WTC11 (cell line): ENCODE results near the gene TUNAR. TPM values are rescaled to one million over a fixed set of nuclear protein-coding genes. Genes with fewer than 3 reads are reported as not detected.

Experiments used
- ATAC-seq: fragments of 200-7000 bp; cut with Tn5 transposase; 2 replicates; pipeline ENCODE4 v1.10.0; 2021; ENCODE audit warnings: mild to moderate bottlenecking, moderate library complexity
- CTCF ChIA-PET: fragments of 300-600 bp; sonication (Branson Sonifier 250); formaldehyde crosslinking; loops from one replicate; lab custom pipeline; 2021; ENCODE audit warnings: antibody characterized with exemption; lab: Charles Lee
- POLR2A ChIA-PET: fragments of 350-600 bp; sonication (Branson Sonifier 250); formaldehyde crosslinking; loops from one replicate; lab custom pipeline; 2021; ENCODE audit warnings: antibody characterized with exemption; lab: Charles Lee
- DNase-seq: peaks from one replicate; pipeline ENCODE4 v3.0.0; 2021; ENCODE audit warnings: low spot score
- H3K27ac Mint-ChIP-seq: 2 replicates; pipeline ENCODE4 v1.8.0; 2021; ENCODE audit warnings: mixed read lengths
- H3K27me3 Mint-ChIP-seq: 2 replicates; pipeline ENCODE4 v1.8.0; 2021; ENCODE audit warnings: low read depth, mild to moderate bottlenecking, moderate library complexity, mixed read lengths
- H3K36me3 Mint-ChIP-seq: 2 replicates; pipeline ENCODE4 v1.8.0; 2021; ENCODE audit warnings: mixed read lengths
- H3K4me1 Mint-ChIP-seq: 2 replicates; pipeline ENCODE4 v1.8.0; 2022; ENCODE audit warnings: mixed read lengths
- H3K4me3 Mint-ChIP-seq: 2 replicates; pipeline ENCODE4 v1.8.0; 2021; ENCODE audit warnings: mild to moderate bottlenecking, moderate library complexity, mixed read lengths
- H3K9me3 Mint-ChIP-seq: 2 replicates; pipeline ENCODE4 v1.8.0; 2021; ENCODE audit warnings: mixed read lengths
- ATF3 ChIP-seq: sonication (generic); formaldehyde crosslinking; conservative IDR thresholded peaks from 2 replicates; pipeline ENCODE4 v1.8.1; 2022; ENCODE audit warnings: mild to moderate bottlenecking, missing genetic modification reagents
- ATF6 ChIP-seq: sonication (generic); formaldehyde crosslinking; IDR thresholded peaks from 2 replicates; pipeline ENCODE4 v1.8.1; 2023; ENCODE audit warnings: mild to moderate bottlenecking, missing genetic modification reagents
- E2F1 ChIP-seq: sonication (generic); formaldehyde crosslinking; IDR thresholded peaks from 2 replicates; pipeline ENCODE4 v1.8.0; 2022; ENCODE audit warnings: mild to moderate bottlenecking, missing genetic modification reagents
- E2F4 ChIP-seq: sonication (generic); formaldehyde crosslinking; IDR thresholded peaks from 2 replicates; pipeline ENCODE4 v1.8.1; 2022; ENCODE audit warnings: low read depth, mild to moderate bottlenecking, moderate library complexity, missing genetic modification reagents, borderline replicate concordance
- GABPB1 ChIP-seq: sonication (generic); formaldehyde crosslinking; IDR thresholded peaks from 2 replicates; pipeline ENCODE4 v1.8.1; 2023; ENCODE audit warnings: mild to moderate bottlenecking, missing genetic modification reagents
- KAT7 ChIP-seq: sonication (generic); formaldehyde crosslinking; IDR thresholded peaks from 2 replicates; pipeline ENCODE4 v1.8.1; 2023; ENCODE audit warnings: missing genetic modification reagents, mild to moderate bottlenecking, borderline replicate concordance
- PREB ChIP-seq: sonication (generic); formaldehyde crosslinking; IDR thresholded peaks from 2 replicates; pipeline ENCODE4 v1.8.1; 2022; ENCODE audit warnings: mild to moderate bottlenecking, missing genetic modification reagents, moderate library complexity, borderline replicate concordance
- SOX15 ChIP-seq: fragments of 250-450 bp; sonication (Bioruptor Pico); IDR thresholded peaks from 2 replicates; pipeline ENCODE4 v1.9.0; 2021; ENCODE audit warnings: mild to moderate bottlenecking
- TCF7 ChIP-seq: sonication (generic); formaldehyde crosslinking; IDR thresholded peaks from 2 replicates; pipeline ENCODE4 v1.8.0; 2022; ENCODE audit warnings: mild to moderate bottlenecking, low read depth, missing genetic modification reagents, moderate library complexity
- USF1 ChIP-seq: sonication (generic); formaldehyde crosslinking; IDR thresholded peaks from 2 replicates; pipeline ENCODE4 v1.8.0; 2022; ENCODE audit warnings: mild to moderate bottlenecking, missing genetic modification reagents
- USF2 ChIP-seq: sonication (generic); formaldehyde crosslinking; IDR thresholded peaks from 2 replicates; pipeline ENCODE4 v1.8.1; 2023; ENCODE audit warnings: mild to moderate bottlenecking, missing genetic modification reagents, moderate library complexity
- ZNF121 ChIP-seq: sonication (generic); formaldehyde crosslinking; IDR thresholded peaks from 2 replicates; pipeline ENCODE4 v1.8.0; 2023; ENCODE audit warnings: missing genetic modification reagents
- ZNF263 ChIP-seq: sonication (generic); formaldehyde crosslinking; IDR thresholded peaks from 2 replicates; pipeline ENCODE4 v1.8.1; 2022; ENCODE audit warnings: low read depth, mild to moderate bottlenecking, moderate library complexity, missing genetic modification reagents
- ZNF416 ChIP-seq: fragments of 250-450 bp; sonication (Bioruptor Pico); IDR thresholded peaks from 2 replicates; pipeline ENCODE4 v1.9.0; 2021; ENCODE audit warnings: mild to moderate bottlenecking, inconsistent platforms
- ZNF423 ChIP-seq: fragments of 250-450 bp; sonication (Bioruptor Pico); IDR thresholded peaks from 2 replicates; pipeline ENCODE4 v2.1.2; 2022; ENCODE audit warnings: mild to moderate bottlenecking, moderate library complexity
- ZNF512 ChIP-seq: sonication (generic); formaldehyde crosslinking; IDR thresholded peaks from 2 replicates; pipeline ENCODE4 v1.8.1; 2022; ENCODE audit warnings: missing genetic modification reagents, borderline replicate concordance
- total RNA-seq: library from RNA; stranded (reverse); gene quantifications from 3 replicates; pipeline ENCODE4 v1.2.3, GENCODE V29; 2021

The TUNAR gene
- total RNA-seq, 1 experiment from 2014 or later: 36.3 TPM

GRCh38 chr14:95834496-95834895 lies 42.1 kb upstream of the TUNAR start:
- Mint-ChIP-seq H3K4me1 (peaks cover 29% of the 10 kb centered on the region), H3K4me3 (no peak overlapping the region), H3K9me3 (peaks cover 3% of the 10 kb centered on the region; the same call in 1 of the 2 replicates), H3K36me3 (no peaks in the 10 kb centered on the region), H3K27me3 (peaks cover 2% of the 10 kb centered on the region; the same call in 1 of the 2 replicates), H3K27ac (no peak overlapping the region)
- ATAC-seq (no peak), DNase-seq (no peak)
- POLR2A ChIA-PET: no interaction called here
- CTCF ChIA-PET: no interaction called here
- no peak for TF ChIP-seq ATF3
- no peak for TF ChIP-seq ZNF263
- no peak for TF ChIP-seq SOX15
- no peak for TF ChIP-seq ATF6 (CRISPR knock-in tag)
- no peak for TF ChIP-seq GABPB1 (CRISPR knock-in tag)
- TF ChIP-seq KAT7: no peak
- no peak for TF ChIP-seq E2F1 (CRISPR knock-in tag)
- no peak for TF ChIP-seq ZNF423
- TF ChIP-seq ZNF121 (CRISPR knock-in tag): no peak
- no peak for TF ChIP-seq E2F4 (CRISPR knock-in tag)
- TF ChIP-seq ZNF416: no peak
- TF ChIP-seq TCF7: no peak
- no peak for TF ChIP-seq PREB (CRISPR knock-in tag)

- ChIA-PET CTCF (no interaction called here), POLR2A (interaction anchor here (0.9 kb wide), 1 partner anchor 18 kb away, joined by 4 read pairs; no protein-coding TSS in a partner anchor)
- H3K27me3 Mint-ChIP-seq: peaks cover 2% of the 10 kb centered on the region; the same call in 1 of the 2 replicates
- ATAC-seq: no peak
- H3K27ac Mint-ChIP-seq: no peak overlapping the region
- no peak for DNase-seq
- H3K4me3 Mint-ChIP-seq: no peak overlapping the region
- H3K9me3 Mint-ChIP-seq: no peaks in the 10 kb centered on the region
- TF ChIP-seq ZNF512 (CRISPR knock-in tag) (no peak), USF2 (CRISPR knock-in tag) (peak; percentile 80), USF1 (CRISPR knock-in tag) (peak; percentile 75)
- no peaks in the 10 kb centered on the region for H3K36me3 Mint-ChIP-seq
- H3K4me1 Mint-ChIP-seq: peaks cover 29% of the 10 kb centered on the region
These were observed 41.4 kb upstream of the TUNAR start for GRCh38 chr14:95835121-95835730.
